Right lobe of liver (tissue), 4 donors: ENCODE results near the gene IPO13.

Experiments used
- CTCF ChIP-seq, 4 donors: fragments of 200-600 bp in 3 of 4; fragments of 450-650 bp in 1 of 4; IDR thresholded peaks; one replicate each; pipeline versions ENCODE4 v1.5.1 to v1.8.0; 2016 to 2022; ENCODE audit warnings: antibody characterized with exemption in 4 of 4, mild to moderate bottlenecking in 2 of 4
- POLR2A ChIP-seq: fragments of 450-650 bp; IDR thresholded peaks from one replicate; pipeline ENCODE4 v1.6.1; 2017; ENCODE audit warnings: antibody characterized with exemption, mild to moderate bottlenecking
- donor health status: DM: no; HTN: no; CAD: no.
- donor health status: DM: no; HTN: no; CAD: no.
- donor health status: DM: no; HTN: yes; CAD: no.

- TF ChIP-seq CTCF (IDR thresholded peaks at IDR 0.05) = no peak
- no peak for TF ChIP-seq POLR2A
Observed at GRCh38 chr1:43902058-43902831, 44.5 kb upstream of the IPO13 start.
